ENCODE results near the gene ARHGAP44.

Gene ARHGAP44

GRCh38 chr17:12995896-12996295 lies 206.6 kb downstream of the ARHGAP44 start:
- DNase-seq, result no peak

DNA sequence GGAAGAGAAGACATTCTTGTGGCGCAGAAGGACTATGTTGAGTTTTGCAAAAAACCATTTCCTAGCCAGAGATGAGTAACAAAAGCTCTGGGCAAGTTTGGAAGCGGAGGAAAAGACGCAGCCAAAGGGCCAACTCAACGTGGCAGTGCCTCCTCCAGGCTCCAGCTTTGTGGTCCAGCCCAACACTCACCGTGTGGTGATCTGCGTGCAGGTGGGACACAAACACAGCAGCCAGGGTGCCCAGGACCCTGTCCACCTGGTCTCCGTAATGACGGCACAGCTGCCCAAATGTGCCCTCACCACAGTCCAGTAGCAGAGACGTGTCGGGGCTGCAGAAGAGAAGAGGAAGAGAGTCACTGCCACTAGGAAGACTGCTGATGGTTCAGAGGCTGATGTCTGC lies 207.1 kb downstream of the ARHGAP44 start:
- DNase-seq, result no peak

- no peak for DNase-seq
Measured at GRCh38 chr17:12996941-12997340, 207.6 kb downstream of the ARHGAP44 start.

GRCh38 chr17:12998461-12998860 lies 209.2 kb downstream of the ARHGAP44 start:
- no peak for DNase-seq

GRCh38 chr17:12998874-12999273 lies 209.6 kb downstream of the ARHGAP44 start:
- DNase-seq, result no peak

- no peak for DNase-seq
Measured at GRCh38 chr17:13000561-13000960, 211.3 kb downstream of the ARHGAP44 start.

DNA sequence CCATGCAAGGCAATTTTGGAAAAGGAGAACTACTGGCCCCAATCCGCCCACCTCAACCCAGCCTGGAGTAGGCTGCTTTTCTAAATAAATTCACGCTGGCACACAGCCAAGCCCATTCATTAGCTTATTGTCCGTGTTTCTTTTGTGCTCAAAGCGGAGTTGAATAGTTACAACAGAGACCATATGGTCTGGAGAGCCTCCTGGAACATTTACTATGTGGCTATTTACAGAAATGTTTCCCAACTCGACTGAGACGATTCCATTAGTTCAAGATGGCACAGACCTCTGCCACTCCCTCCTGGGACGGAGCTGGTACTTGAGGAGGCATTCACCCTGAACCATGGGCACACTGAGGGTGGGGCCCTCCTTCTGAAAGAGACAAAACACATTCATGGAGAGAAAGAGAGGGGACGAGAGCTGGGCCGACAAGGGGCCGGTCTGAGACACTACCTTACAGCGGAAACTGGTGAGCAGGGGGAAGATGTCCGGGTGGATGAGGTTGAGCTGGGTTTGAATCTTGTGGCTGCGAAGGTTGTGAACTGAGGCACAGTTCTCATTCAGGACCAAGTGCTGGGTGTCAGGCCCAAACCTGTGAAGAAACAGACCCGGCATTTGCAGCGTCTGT lies 212.8 kb downstream of the ARHGAP44 start:
- DNase-seq, result no peak

- peak; percentile 61 to 66 for DNase-seq
Measured at GRCh38 chr17:13002761-13003453, 213.6 kb downstream of the ARHGAP44 start.

GRCh38 chr17:13003454-13003851 lies 214.2 kb downstream of the ARHGAP44 start:
- no peak for DNase-seq

- no peak for DNase-seq
Measured at GRCh38 chr17:13003927-13004326, 214.6 kb downstream of the ARHGAP44 start.

DNA sequence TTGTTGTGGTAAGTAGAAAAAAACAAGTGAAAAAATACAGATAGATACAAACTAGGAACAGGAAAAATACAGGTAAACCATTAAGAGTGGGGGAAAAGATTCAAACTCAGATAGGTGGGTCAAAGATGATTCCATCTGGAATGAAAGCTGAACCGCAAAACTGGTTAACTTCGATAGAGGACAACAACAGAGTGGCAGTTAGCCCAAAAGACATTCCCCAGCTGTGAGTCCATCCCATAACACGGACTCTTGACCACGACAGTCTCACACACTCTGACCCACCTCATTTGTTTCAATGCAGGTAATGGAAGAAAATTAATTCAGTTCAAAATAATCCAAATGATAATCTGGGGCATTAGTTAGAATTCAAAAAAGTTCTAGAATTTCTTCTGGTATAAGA lies 215.0 kb downstream of the ARHGAP44 start:
- DNase-seq, result no peak

- no peak for DNase-seq
Measured at GRCh38 chr17:13005530-13005929, 216.2 kb downstream of the ARHGAP44 start.

GRCh38 chr17:13008461-13008860 lies 219.2 kb downstream of the ARHGAP44 start:
- no peak for DNase-seq

GRCh38 chr17:13010959-13011358 lies 221.7 kb downstream of the ARHGAP44 start:
- DNase-seq, result no peak

- no peak for DNase-seq
Measured at GRCh38 chr17:13014801-13015200, 225.5 kb downstream of the ARHGAP44 start.

DNA sequence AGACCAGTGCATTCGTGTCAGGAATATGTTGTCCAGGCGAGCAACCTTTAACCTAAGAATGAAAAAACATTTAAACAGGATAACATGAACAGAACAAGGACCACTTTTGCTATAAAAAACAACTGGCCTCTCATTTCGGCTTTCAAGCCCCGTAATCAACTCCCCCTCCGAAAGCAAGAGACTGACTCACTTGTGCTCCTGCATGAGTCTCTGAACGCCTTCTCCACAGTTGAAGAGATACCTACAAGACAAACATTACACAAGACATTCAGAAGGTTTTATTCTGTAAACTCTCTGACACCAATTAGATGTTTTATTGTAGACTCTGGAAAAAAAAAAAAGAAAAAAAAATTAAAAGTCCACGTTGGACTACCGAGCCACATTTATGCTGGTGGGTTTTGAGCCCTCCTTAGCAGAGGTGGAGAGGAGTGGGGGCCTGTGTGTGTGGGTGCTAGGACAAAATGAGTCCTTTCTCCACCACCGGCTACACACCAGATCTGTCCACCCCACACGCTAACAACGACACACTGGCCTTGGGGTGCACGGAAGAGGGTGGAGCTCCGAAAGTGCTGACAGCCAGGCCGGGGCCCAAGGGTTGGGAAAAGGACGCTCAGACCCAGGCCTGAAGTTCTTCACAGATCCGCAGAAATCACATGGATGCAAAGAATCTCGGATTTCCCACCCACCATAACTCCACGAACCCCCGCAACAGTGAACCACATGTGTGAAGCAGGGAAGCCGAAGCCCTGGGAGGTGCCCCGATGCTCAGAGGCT lies 227.8 kb downstream of the ARHGAP44 start:
- peak in 1 of 2 experiments; percentile 32 for DNase-seq

- DNase-seq, result peak; percentile 97
Measured at GRCh38 chr17:13017655-13018459, 228.6 kb downstream of the ARHGAP44 start, which contains the start of gene ELAC2. Gene ELAC2 (minus strand): TSS chr17:13018027. CDS start chr17:13017947, 80 bp downstream.

DNA sequence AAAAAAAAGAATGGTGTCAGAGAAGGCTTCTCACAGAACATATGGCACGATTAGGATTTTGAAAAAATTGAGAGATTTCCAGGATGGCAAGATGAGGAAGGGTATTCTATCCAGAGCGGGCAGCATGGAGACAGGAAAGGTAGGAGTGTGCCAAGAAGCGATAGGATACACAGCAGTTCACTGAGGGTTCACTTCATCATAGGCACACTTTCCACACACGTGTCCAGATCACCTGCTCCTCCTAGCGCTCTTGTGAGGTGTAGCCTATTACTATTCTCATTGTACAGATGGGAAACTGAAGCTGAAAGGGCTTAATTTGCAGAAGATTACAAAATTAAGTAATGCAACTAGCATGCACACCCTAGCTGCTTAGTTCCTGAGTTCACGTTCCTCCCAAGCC lies 234.7 kb downstream of the ARHGAP44 start:
- DNase-seq, result no peak

- DNase-seq, result peak; percentile 66 to 74
Measured at GRCh38 chr17:13024526-13025257, 235.4 kb downstream of the ARHGAP44 start.

- no peak for DNase-seq
Measured at GRCh38 chr17:13025258-13025627, 235.9 kb downstream of the ARHGAP44 start.

- DNase-seq, result no peak
Measured at GRCh38 chr17:13025687-13026086, 236.4 kb downstream of the ARHGAP44 start.

DNA sequence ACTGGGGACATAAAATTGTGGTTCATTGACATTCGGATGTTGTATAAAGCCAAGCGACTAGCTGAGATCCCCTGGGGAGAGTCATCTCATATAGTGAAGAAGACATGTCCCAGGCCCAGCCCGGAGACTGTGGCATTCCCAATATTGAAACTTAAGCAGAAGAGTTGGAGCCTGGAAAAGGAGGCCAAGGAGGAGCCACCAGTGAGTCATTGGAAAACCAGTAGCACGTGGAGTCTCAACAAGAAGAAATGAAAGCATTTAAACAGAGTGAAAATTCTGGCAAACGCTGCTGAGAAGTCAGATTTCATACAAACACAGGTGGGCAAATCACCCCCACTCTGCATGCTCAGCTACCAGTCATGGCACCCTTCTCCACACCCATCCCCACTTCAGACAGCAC lies 237.9 kb downstream of the ARHGAP44 start:
- DNase-seq, result no peak
